Sigmoid colon (tissue), 4 donors: Measurements from ENCODE around the gene SLC38A2.

Experiments used
- POLR2A ChIP-seq, 2 donors: fragments of 450-650 bp; IDR thresholded peaks; one replicate each; pipeline ENCODE4 v1.6.1; 2016; ENCODE audit warnings: antibody characterized with exemption in 2 of 2, mild to moderate bottlenecking in 2 of 2, moderate library complexity in 2 of 2
- POLR2AphosphoS5 ChIP-seq, 4 donors: sonication (generic); formaldehyde crosslinking; IDR thresholded peaks; one replicate each; pipeline ENCODE4 v1.6.1; 2017; ENCODE audit warnings: antibody characterized with exemption in 4 of 4
- TF ChIP-seq, protein P1 (sequence below), 4 experiments: fragments of 450-650 bp in 3 of 4; fragments of 200-600 bp in 1 of 4; IDR thresholded peaks; one replicate each; pipeline ENCODE4 v1.5.1; 2016 to 2019; ENCODE audit warnings: antibody characterized with exemption in 4 of 4, mild to moderate bottlenecking in 3 of 4, moderate library complexity in 2 of 4

DNA sequence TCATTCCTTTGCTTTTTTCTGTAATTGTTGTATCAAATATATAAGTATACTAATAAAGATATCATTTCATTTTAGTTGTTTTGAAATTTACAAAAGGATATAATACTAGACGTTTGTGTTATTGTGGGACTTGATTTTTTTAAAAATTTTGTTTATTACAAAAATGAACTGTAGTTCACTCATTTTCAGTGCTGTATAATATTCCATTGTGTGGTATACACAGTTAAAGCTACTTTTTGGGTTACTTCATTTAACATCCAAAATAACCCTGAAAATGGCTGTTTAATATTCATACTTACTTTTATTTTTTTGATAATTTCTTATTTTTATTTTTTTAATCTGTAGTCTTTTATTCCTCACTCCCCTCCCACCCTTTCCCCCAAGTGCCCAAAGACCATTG, 21.4 kb downstream of the SLC38A2 start:
- TF ChIP-seq, protein P1, sequence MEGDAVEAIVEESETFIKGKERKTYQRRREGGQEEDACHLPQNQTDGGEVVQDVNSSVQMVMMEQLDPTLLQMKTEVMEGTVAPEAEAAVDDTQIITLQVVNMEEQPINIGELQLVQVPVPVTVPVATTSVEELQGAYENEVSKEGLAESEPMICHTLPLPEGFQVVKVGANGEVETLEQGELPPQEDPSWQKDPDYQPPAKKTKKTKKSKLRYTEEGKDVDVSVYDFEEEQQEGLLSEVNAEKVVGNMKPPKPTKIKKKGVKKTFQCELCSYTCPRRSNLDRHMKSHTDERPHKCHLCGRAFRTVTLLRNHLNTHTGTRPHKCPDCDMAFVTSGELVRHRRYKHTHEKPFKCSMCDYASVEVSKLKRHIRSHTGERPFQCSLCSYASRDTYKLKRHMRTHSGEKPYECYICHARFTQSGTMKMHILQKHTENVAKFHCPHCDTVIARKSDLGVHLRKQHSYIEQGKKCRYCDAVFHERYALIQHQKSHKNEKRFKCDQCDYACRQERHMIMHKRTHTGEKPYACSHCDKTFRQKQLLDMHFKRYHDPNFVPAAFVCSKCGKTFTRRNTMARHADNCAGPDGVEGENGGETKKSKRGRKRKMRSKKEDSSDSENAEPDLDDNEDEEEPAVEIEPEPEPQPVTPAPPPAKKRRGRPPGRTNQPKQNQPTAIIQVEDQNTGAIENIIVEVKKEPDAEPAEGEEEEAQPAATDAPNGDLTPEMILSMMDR (IDR thresholded peaks at IDR 0.05): no peak
- TF ChIP-seq POLR2AphosphoS5 (IDR thresholded peaks at IDR 0.05) (no peak), POLR2A (IDR thresholded peaks at IDR 0.05) (no peak)
